ENCODE measurements around the gene PPL. TPM values are rescaled to one million over a fixed set of nuclear protein-coding genes. Genes with fewer than 3 reads are reported as not detected.

PPL gene
- total and polyA plus RNA-seq, 8 donors: 5.8 to 98.8 (median 22.8) TPM

- no peak overlapping the region for H3K27ac ChIP-seq
- intact Hi-C loops (cut with DNase I; ENCODE audit: low total_unique reads): no loop called here
- TF ChIP-seq, protein P1, sequence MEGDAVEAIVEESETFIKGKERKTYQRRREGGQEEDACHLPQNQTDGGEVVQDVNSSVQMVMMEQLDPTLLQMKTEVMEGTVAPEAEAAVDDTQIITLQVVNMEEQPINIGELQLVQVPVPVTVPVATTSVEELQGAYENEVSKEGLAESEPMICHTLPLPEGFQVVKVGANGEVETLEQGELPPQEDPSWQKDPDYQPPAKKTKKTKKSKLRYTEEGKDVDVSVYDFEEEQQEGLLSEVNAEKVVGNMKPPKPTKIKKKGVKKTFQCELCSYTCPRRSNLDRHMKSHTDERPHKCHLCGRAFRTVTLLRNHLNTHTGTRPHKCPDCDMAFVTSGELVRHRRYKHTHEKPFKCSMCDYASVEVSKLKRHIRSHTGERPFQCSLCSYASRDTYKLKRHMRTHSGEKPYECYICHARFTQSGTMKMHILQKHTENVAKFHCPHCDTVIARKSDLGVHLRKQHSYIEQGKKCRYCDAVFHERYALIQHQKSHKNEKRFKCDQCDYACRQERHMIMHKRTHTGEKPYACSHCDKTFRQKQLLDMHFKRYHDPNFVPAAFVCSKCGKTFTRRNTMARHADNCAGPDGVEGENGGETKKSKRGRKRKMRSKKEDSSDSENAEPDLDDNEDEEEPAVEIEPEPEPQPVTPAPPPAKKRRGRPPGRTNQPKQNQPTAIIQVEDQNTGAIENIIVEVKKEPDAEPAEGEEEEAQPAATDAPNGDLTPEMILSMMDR (IDR thresholded peaks at IDR 0.05): no peak
- TF ChIP-seq POLR2A (IDR thresholded peaks at IDR 0.05): no peak
- no peak for TF ChIP-seq EP300 (IDR thresholded peaks at IDR 0.05)
- H3K4me3 ChIP-seq: no peak overlapping the region
- WGBS, 5 donors: 80 to 87% (median 82%) methylated on average over 11 of the region's 11 CpGs
- no peaks in the 10 kb centered on the region for H3K36me3 ChIP-seq
- no peaks in the 10 kb centered on the region for H3K9me3 ChIP-seq
- H3K27me3 ChIP-seq: no peaks in the 10 kb centered on the region
- no peak for DNase-seq
- peaks cover 0 to 23% (median 4%) of the 10 kb centered on the region in 4 donors for H3K4me1 ChIP-seq
Observed at GRCh38 chr16:4915226-4915761, 21.7 kb downstream of the PPL start.

GRCh38 chr16:4914528-4915225, 22.3 kb downstream of the PPL start:
- H3K9me3 ChIP-seq: no peaks in the 10 kb centered on the region
- no peaks in the 10 kb centered on the region for H3K36me3 ChIP-seq
- no peak for DNase-seq
- no peak overlapping the region for H3K27ac ChIP-seq
- TF ChIP-seq POLR2AphosphoS5 (IDR thresholded peaks at IDR 0.05) (no peak), EP300 (IDR thresholded peaks at IDR 0.05) (no peak), POLR2A (IDR thresholded peaks at IDR 0.05) (no peak)
- TF ChIP-seq, protein P1 (IDR thresholded peaks at IDR 0.05): no peak
- 90 to 96% (median 92%) methylated on average over 6 to 7 of the region's 7 CpGs for WGBS, 5 donors
- no peaks in the 10 kb centered on the region for H3K27me3 ChIP-seq
- intact Hi-C loops (cut with DNase I; ENCODE audit: low total_unique reads): no loop called here
- no peak overlapping the region for H3K4me3 ChIP-seq
- H3K4me1 ChIP-seq: peaks cover 0 to 23% (median 4%) of the 10 kb centered on the region in 4 donors

DNA sequence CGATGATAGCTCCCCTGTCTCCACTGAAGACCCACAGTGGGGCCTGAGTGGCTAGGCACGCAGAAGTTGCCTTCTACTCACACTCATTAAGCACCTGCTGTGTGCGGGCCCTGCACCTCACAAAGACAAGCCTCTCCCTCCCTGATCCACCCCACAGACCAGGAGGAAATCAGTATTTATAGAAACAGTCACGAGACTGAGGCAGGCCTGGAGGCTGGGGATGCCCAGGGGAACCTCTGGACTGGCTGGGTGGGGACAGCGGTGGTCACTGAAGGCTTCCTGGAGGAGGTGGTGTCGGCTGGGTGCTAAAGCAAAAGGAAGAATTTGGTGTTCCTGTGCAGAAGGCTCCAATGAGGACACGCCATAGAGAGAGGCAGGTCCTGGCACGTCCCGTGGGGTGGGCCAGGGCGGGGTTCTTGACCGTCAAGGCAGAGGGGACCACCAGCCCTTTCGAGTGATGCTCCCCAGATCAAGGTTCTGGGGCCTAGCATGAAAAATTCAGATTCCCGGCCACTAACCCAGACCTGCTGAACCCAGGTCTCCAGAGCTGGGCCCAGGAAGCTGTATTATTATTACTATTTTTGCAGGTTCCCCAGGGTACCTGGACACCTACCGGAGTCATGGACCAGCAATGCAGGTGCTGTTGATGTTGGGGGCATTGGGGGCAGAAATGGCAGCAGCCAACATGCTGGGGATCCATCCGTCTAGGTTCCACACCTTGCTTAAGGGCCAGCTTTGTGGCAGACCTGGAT, 23.0 kb downstream of the PPL start:
- DNase-seq: no peak
- H3K4me3 ChIP-seq: no peak overlapping the region
- no peak overlapping the region for H3K27ac ChIP-seq
- H3K36me3 ChIP-seq: no peaks in the 10 kb centered on the region
- no peaks in the 10 kb centered on the region for H3K27me3 ChIP-seq
- peaks cover 0 to 21% (median 4%) of the 10 kb centered on the region in 4 donors for H3K4me1 ChIP-seq
- intact Hi-C loops (cut with DNase I; ENCODE audit: low total_unique reads): no loop called here
- no peaks in the 10 kb centered on the region for H3K9me3 ChIP-seq
- TF ChIP-seq POLR2A (IDR thresholded peaks at IDR 0.05) (no peak), EP300 (IDR thresholded peaks at IDR 0.05) (no peak), POLR2AphosphoS5 (IDR thresholded peaks at IDR 0.05) (no peak)
- TF ChIP-seq, protein P1 (IDR thresholded peaks at IDR 0.05): no peak
- WGBS, 5 donors: 85 to 92% (median 90%) methylated on average over 15 of the region's 15 CpGs

DNA sequence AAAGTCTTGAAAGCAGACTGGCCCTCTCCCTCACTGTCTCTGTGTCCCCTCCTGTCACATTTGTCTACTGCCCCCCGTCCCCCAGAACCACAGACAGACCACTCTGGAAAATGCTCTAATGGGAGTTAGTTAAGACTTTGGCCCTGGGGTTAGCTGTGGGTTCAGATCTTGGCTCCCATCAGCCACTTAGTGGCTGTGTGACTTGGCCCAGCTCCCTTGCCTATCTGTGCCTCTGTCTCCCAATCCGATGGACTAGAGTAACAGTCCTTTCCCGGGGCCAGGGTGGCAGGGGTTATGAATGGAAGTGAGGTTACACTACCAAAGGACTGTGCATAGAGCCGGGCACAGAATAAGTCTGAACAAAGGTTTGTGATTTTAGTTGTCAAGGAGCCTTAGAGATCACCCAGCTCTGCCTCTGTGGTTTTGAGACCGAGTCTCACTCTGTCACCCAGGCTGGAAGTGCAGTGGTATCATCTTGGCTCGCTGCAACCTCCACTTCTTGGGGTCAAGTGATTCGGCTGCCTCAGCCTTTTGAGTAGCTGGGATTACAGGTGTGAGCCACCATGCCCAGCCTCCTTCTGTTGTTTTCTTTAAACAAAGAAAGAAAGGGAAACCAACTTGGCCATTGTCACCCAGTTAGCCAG, 23.7 kb downstream of the PPL start:
- H3K4me3 ChIP-seq: no peak overlapping the region
- TF ChIP-seq POLR2AphosphoS5 (IDR thresholded peaks at IDR 0.05): no peak
- TF ChIP-seq, protein P1 (IDR thresholded peaks at IDR 0.05): no peak
- no peak for TF ChIP-seq EP300 (IDR thresholded peaks at IDR 0.05)
- no peak for TF ChIP-seq POLR2A (IDR thresholded peaks at IDR 0.05)
- no peak for DNase-seq
- no peaks in the 10 kb centered on the region for H3K27me3 ChIP-seq
- no peaks in the 10 kb centered on the region for H3K36me3 ChIP-seq
- WGBS, 5 donors: 60 to 75% (median 66%) methylated on average over 7 of the region's 7 CpGs
- no peak overlapping the region for H3K27ac ChIP-seq
- intact Hi-C loops (cut with DNase I; ENCODE audit: low total_unique reads): no loop called here
- peaks cover 0 to 14% (median under 1%) of the 10 kb centered on the region in 4 donors for H3K4me1 ChIP-seq
- H3K9me3 ChIP-seq: no peaks in the 10 kb centered on the region
